Heart right ventricle (tissue), 16 donors: ENCODE measurements around the gene LRIG1. TPM values are rescaled to one million over a fixed set of nuclear protein-coding genes. Genes with fewer than 3 reads are reported as not detected.
A peak's percentile ranks its signal among the peaks of the same experiment; 100 is the strongest.

Source experiments
- ATAC-seq, 8 donors: fragments of 200-7000 bp; cut with Tn5 transposase; one replicate each; pipeline ENCODE4 v1.9.1; 2020; ENCODE audit warnings: mild to moderate bottlenecking in 8 of 8, moderate library complexity in 8 of 8, moderate number of reproducible peaks in 1 of 8
- DNase-seq, 2 donors: peaks; one replicate each; pipeline ENCODE4 v3.0.0-alpha.2; 2020
- H3K27ac ChIP-seq, 10 donors: fragments of 200-600 bp; sonication (generic) in 2 of 10; one replicate each; pipeline versions ENCODE4 v1.5.0 to v1.8.0; 2020 to 2022; ENCODE audit warnings: mild to moderate bottlenecking in 3 of 10
- H3K27me3 ChIP-seq, 7 donors: fragments of 200-600 bp; one replicate each; pipeline ENCODE4 v1.8.0; 2021 to 2022; ENCODE audit warnings: mild to moderate bottlenecking in 2 of 7
- H3K36me3 ChIP-seq, 9 donors: fragments of 200-600 bp; sonication (generic) in 1 of 9; one replicate each; pipeline versions ENCODE4 v1.5.0 to v1.8.0; 2020 to 2022; ENCODE audit warnings: mild to moderate bottlenecking in 2 of 9
- H3K4me1 ChIP-seq, 9 donors: fragments of 200-600 bp; sonication (generic) in 1 of 9; one replicate each; pipeline versions ENCODE4 v1.5.0 to v1.8.0; 2020 to 2022; ENCODE audit warnings: mild to moderate bottlenecking in 4 of 9
- H3K4me3 ChIP-seq, 10 donors: fragments of 200-600 bp; sonication (generic) in 2 of 10; one replicate each; pipeline versions ENCODE4 v1.5.0 to v1.8.0; 2020 to 2022; ENCODE audit warnings: mild to moderate bottlenecking in 7 of 10, moderate library complexity in 2 of 10
- H3K9me3 ChIP-seq, 11 donors: fragments of 200-600 bp in 10 of 11; sonication (generic) in 2 of 11; one replicate each; pipeline versions ENCODE4 v1.5.0 to v1.8.0; 2013 to 2022; ENCODE audit warnings: mild to moderate bottlenecking in 2 of 11, control low read depth in 1 of 11, moderate library complexity in 1 of 11
- CTCF ChIP-seq, 9 donors: fragments of 200-600 bp; sonication (generic) in 2 of 9; IDR thresholded peaks; one replicate each; pipeline versions ENCODE4 v1.5.0 to v1.8.0; 2021 to 2022; ENCODE audit warnings: antibody characterized with exemption in 9 of 9, mild to moderate bottlenecking in 5 of 9, moderate library complexity in 1 of 9
- WGBS, 2 donors: extraction: QIAGEN DNeasy Blood & Tissue Kit; methylation state at CpG; one replicate each; pipeline ENCODE4 v1.1.7; 2013; ENCODE audit warnings: inconsistent platforms in 1 of 2; 5-methylcytosine and 5-hydroxymethylcytosine counted together
- intact Hi-C, 10 donors: fragments of 100-400 bp; cut with DNase I; formaldehyde crosslinking; loops; one replicate each; pipeline versions ENCODE4 v1.11.1 to v1.14.2; 2022
- polyA plus RNA-seq, 2 donors: library from polyadenylated mRNA; stranded (reverse); fragments of 200-250 nt; gene quantifications; one replicate each; pipeline ENCODE4 v1.2.3, GENCODE V29; 2013
- total RNA-seq, 10 donors: library from RNA; stranded (reverse); fragmentation: NEBNext Ultra II Directional in 3 of 10; extraction: Animal tissue kit (Norgen Biotek cat#: 25700) in 3 of 10; gene quantifications; one replicate each; pipeline versions ENCODE4 v1.2.1 to v1.2.4, GENCODE V29; 2021 to 2023
- donor health status: Arrhythmogenic right ventricular cardiomyopathy.
- donor health status: ischemic (EF 13 %, LVEDD 7.1; RV severe dilation, severe dysfunction).
- donor health status: healthy with polysubstance abuse.
- donor health status: DM: no; HTN: yes; CAD: no.
- donor health status: DM: no; HTN: no; CAD: no.
- donor health status: ischemic (EF 25% LVEDD 6.9; RV normal size, moderate dysfunction).
- donor health status: ischemic (EF 25% LVEDD 5.7; RV mildly dilated, moderate dysfunction).
- donor health status: healthy.
- donor health status: DM: yes; HTN: yes; CAD: no.
- donor health status: Ischemic cardiomyopathy.
- donor health status: ischemic (EF 35%, LVEDD 5.7; RV mildly dilated, moderate dysfunction).
- donor health status: nonischemic (EF 11% LVEDD 7.7; RV severe dilation, severe dysfunction).
- donor health status: DM: yes; HTN: yes; CAD: no.
- donor health status: PGD.
- donor health status: ischemic (EF 29% LVEDD 5.4; RV normal size, mild dysfunction).
- donor health status: nonischemic (EF 23%, LVEDD 6.1; RV moderate dilation, normal function).

LRIG1 gene
- total and polyA plus RNA-seq, 12 donors: 23.8 to 109 (median 94.2) TPM

DNA sequence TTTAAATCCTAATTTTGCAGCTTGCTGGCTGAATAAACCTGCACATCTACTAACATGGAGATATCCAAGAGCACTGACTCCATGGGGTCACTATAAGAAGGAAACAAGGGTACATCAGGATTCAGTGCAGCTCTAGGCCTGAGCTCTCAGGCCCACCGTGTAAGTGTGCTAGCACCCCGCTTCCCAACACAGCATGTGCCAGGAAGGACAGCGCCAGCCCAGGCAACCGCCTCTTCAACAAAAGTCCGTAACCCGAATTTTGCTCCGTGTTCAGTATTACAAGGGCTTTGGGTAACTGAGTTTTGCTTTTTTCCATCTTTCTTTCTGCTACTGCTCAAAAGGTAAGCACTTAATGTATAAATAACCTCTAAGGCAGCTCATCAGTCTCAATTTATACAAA, 89.8 kb downstream of the LRIG1 start:
- intact Hi-C loops: loop anchor here in 4 of 10 donors (5.0 to 10.0 kb wide), 3 partner anchors 41 to 94 kb away; partner anchors contain the start of gene LRIG1 (in 1 of the 4)
- no peaks in the 10 kb centered on the region for H3K9me3 ChIP-seq
- peak overlapping the region; percentile 13 to 79 (median 50) for H3K27ac ChIP-seq
- H3K36me3 ChIP-seq: peaks cover 0 to 88% (median 21%) of the 10 kb centered on the region in 9 donors
- peaks cover 17 to 93% (median 57%) of the 10 kb centered on the region in 9 donors for H3K4me1 ChIP-seq
- ATAC-seq: no peak
- no peak for DNase-seq
- no peak overlapping the region for H3K4me3 ChIP-seq
- WGBS, 2 donors: 87 to 94% methylated on average over 7 of the region's 7 CpGs
- TF ChIP-seq CTCF (IDR thresholded peaks at IDR 0.05): no peak
- H3K27me3 ChIP-seq: no peaks in the 10 kb centered on the region

DNA sequence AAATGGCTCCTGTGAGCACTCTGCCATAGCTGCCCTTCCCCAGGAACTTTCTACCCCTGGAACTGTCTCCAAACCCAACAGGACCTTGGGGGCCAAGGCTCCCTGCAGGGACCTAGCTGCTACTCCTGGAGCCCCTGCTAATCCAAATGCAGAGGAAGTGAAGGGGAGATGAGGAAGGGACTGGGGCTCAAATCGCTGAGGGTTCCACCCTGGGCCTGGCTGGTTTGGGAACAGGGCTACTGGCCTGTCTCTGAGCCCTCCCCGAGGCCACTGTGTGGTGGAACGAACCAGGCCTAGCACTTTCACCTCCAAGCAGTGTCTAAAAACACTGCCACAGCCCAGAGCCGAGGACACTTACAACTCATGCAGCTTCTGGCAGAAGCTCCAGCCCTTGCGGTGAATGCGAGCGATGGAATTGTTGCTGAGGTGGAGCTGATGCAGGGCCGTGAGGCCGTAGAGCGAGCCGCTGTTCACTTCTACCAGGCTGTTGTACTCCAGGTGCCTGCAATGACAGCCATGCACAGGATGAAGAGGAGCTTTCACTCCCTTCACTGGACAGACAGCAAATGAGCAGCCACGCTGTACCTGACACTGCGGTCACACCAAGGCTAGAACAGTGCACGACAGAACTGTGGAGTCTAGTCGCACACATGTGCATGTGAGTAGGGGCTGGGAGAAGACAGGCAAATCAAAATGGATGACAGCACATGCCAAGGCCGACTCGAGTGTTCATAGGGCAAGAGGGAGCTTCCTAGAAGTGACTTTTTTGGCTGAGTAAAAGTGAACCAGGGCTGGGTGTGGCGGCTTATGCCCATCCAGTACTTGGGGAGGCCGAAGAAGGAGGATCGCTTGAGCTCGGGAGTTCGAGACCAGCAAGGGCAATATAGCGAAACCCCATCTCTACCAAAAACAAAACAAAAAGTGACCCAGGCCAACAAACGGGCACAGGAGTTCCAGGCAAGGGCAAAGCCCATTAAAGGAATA, 90.8 kb downstream of the LRIG1 start:
- no peak for TF ChIP-seq CTCF (IDR thresholded peaks at IDR 0.05)
- H3K4me1 ChIP-seq: peaks cover 17 to 91% (median 60%) of the 10 kb centered on the region in 9 donors

DNA sequence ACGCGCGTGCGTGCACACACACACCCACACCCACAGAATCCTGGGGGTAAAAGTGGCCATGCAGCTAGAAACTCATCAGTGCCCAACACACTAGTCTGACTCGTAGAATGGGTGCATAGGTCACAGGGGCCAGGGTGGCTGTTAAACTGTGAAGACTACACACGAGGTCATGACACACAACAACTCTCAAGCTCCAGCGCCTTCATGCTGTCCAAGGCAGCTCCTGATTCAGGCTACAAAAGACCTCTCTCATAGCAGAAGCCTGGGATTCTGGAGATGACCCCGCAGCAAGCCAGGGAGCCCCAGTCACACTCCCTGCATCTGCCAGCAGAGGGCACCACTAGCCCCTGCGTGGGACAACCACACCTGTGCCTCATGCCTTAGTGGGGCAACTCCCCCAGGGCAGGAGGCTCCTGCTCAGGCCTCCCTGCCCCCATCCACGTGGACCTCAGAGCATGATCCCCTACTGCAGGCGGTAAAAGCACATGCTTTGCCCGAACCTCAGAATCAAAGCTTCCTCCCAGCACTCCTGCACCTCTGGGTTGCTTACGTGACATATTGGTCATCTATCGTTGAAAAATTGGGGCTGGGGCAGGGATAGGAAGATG, 93.1 kb downstream of the LRIG1 start:
- WGBS, 2 donors: 60 to 66% methylated on average over 14 of the region's 14 CpGs

More for the DNA sequence above, 90.8 kb downstream of the LRIG1 start:
- H3K36me3 ChIP-seq: peaks cover 0 to 89% (median 26%) of the 10 kb centered on the region in 9 donors
- H3K27ac ChIP-seq: peak overlapping the region in 7 of 10 donors; percentile 25 to 79 (median 58)
- ATAC-seq: no peak
- WGBS, 2 donors: 92 to 93% methylated on average over 24 of the region's 24 CpGs
- no peaks in the 10 kb centered on the region for H3K27me3 ChIP-seq
- H3K4me3 ChIP-seq: no peak overlapping the region
- DNase-seq: no peak
- intact Hi-C loops: loop anchor here in 9 of 10 donors (5.0 to 10.0 kb wide), 6 partner anchors 32 to 407 kb away; partner anchors contain the start of gene LRIG1 (in 2 of the 9)
- no peaks in the 10 kb centered on the region for H3K9me3 ChIP-seq

More for the DNA sequence above, 93.1 kb downstream of the LRIG1 start:
- Histone ChIP-seq H3K36me3 (peaks cover 0 to 91% (median 31%) of the 10 kb centered on the region in 9 donors), H3K27ac (peak overlapping the region in 3 of 10 donors; percentile 33 to 76 (median 41)), H3K4me1 (peaks cover 17 to 72% (median 56%) of the 10 kb centered on the region in 9 donors), H3K27me3 (no peaks in the 10 kb centered on the region), H3K9me3 (no peaks in the 10 kb centered on the region), H3K4me3 (no peak overlapping the region)
- TF ChIP-seq CTCF (IDR thresholded peaks at IDR 0.05): peak; percentile 87 to 98 (median 95)
- intact Hi-C loops: loop anchor here (1.0 to 5.0 kb wide), 8 partner anchors 35 to 410 kb away; partner anchors contain the start of gene LRIG1 (in 1 of the 10)
- ATAC-seq (peak; percentile 48 to 77 (median 65)), DNase-seq (peak; percentile 71 to 82)
